ENCODE results near the gene LUZP2. TPM values are rescaled to one million over a fixed set of nuclear protein-coding genes. Genes with fewer than 3 reads are reported as not detected.

Gene LUZP2
- total RNA-seq, 2 donors from 2014 or later, result not detected

GRCh38 chr11:24623121-24623520 lies 126.3 kb downstream of the LUZP2 start:
- DNase-seq, result no peak
- no peak for ATAC-seq
- intact Hi-C loops (cut with DNase I), result no loop called here

DNA sequence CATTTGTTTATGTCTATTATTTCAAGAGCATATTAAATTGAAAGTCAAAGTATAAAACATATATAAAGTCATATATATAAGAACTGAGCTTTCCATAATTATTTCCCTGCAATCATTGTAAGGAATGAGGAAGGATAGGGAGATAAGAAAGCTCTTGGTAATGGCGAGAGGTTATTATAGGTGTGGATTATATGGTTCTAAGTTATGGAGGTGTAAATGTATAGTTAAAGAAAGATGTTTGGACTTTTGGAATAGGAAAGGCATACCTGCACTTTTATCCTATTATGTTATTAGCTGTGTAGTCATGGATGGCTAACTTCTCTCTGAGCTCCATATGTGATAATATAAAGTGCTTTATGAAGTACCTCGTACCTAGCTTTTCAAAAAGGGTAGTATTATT lies 127.6 kb downstream of the LUZP2 start:
- intact Hi-C loops (cut with DNase I), result no loop called here

GRCh38 chr11:24625975-24626374 lies 129.1 kb downstream of the LUZP2 start:
- ATAC-seq (no peak), DNase-seq (no peak)
- intact Hi-C loops (cut with DNase I), result no loop called here

More for the DNA sequence above, 127.6 kb downstream of the LUZP2 start:
- ATAC-seq, result no peak
- DNase-seq, result no peak

- ATAC-seq (no peak), DNase-seq (no peak)
- intact Hi-C loops (cut with DNase I), result no loop called here
Observed at GRCh38 chr11:24628224-24628776, 131.4 kb downstream of the LUZP2 start.

DNA sequence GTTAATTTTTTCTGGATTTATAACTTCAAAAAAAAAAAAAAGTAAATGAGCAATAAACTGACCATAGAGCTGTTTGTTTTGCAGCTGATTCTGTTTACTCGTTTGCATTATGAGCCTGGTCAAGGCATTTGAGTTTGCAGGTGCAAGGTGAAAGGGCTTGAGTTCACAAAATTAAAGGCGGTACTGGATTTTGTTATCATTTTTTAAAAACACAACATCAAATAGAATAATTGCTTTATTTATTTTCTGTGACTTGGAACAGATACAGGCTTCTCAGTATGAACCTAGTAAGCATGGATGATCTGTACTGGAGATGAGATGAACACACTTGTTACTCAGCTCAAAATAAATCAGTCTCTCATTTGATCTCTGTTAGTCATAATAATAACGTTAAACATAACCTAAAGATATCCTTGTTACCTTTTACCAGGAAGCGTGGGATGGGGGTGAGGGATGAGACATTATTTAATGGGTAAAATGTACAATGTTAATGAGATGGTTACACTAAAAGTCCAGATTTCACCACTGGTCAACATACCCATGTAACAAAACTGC lies 137.8 kb downstream of the LUZP2 start:
- intact Hi-C loops (cut with DNase I), result no loop called here
- DNase-seq, result no peak

DNA sequence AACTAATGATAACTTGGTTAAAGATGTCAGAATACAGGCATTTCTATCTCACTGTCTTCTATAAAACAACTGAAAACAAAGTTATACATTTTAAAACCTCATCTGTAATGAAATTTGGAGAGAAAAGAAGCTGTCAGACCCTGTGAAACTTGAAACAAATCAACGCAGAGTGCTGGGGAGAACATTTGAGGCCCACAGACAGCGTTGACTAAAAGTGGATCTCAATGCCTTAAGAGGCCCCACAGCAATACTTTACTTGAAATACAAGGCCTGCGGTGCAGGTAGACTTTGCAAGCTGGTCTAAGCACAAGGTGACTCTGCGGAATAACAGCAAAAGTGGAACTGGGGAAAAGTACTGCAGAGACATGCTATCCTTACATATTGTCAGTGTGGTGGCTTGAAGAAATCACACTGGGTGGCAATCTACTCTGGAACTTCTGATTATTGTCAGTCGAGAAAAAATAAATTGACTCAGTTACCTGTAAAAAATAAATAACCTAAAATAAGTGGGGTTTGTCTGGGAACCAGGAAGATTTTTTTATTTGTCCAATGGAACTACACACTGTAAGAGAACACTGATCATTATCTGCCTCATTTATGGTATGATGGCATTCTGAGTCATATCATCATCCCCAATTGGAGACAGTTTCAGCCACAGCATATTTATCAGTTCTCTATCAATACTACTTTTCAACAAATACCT lies 138.9 kb downstream of the LUZP2 start:
- DNase-seq (no peak), ATAC-seq (no peak)
- intact Hi-C loops (cut with DNase I), result no loop called here

More for the DNA sequence above, 137.8 kb downstream of the LUZP2 start:
- no peak for ATAC-seq

GRCh38 chr11:24636291-24636629 lies 139.4 kb downstream of the LUZP2 start:
- DNase-seq (no peak), ATAC-seq (no peak)
- intact Hi-C loops (cut with DNase I), result no loop called here

GRCh38 chr11:24637520-24637919 lies 140.7 kb downstream of the LUZP2 start:
- intact Hi-C loops (cut with DNase I), result no loop called here
- ATAC-seq, result no peak
- DNase-seq, result no peak

DNA sequence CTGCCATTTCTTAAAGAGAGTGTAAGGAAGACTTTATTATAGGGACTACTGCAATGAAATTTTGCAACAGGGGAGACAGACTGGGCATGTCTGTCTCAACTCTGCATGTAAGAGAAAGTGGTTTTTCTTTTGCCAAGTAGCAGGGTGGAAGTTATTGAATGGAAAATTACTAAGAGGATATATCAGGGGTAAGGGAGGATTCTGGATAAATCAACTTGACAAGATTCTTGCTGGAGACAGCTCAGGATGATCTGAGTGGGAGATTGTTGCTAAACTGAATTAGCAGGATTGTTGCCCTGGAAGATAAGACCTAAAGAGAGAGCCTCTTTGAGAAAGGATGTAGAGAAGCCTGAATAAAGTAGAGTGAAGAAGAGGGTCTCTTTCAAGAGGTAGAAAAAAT lies 145.8 kb downstream of the LUZP2 start:
- ATAC-seq (no peak), DNase-seq (no peak)
- intact Hi-C loops (cut with DNase I), result no loop called here

GRCh38 chr11:24645563-24645962 lies 148.7 kb downstream of the LUZP2 start:
- DNase-seq, result no peak
- intact Hi-C loops (cut with DNase I), result no loop called here
- ATAC-seq, result no peak

DNA sequence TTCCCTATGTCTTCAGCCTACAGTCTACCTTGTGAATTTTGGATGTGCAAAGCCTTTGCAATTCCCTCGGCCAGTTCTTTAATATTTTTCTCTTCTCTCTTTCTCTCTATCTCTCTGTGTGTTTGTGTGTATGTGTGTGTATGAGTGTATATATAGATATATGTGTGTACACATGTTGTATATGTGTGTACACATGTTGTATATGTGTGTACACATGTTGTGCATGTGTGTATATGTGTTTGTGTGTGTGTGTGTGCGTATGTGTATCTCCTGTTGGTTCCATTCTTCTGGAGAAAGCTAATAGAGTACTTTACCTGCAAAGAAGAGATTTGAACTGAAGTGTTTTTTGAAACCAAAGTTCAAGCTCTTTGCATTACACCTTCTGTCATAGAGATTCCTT lies 155.0 kb downstream of the LUZP2 start:
- ATAC-seq (no peak), DNase-seq (no peak)
- intact Hi-C loops (cut with DNase I), result no loop called here

DNA sequence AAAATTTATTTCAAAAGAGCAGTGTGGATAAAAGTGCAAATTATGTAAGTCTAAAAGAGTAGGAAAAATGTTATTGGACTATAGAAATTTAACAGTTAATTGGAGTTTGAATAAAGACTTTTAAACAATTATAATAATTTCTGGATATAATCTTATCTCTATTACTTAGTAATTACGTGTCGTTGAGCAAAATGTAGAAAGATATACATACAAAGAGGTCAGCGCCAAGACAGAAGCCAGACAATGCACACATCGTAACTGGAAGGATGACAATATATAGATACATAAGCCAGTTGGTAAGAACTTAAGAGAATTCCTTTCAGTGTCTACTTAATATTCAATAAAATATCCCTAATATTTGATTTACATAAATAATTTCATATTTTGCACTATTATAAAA lies 157.0 kb downstream of the LUZP2 start:
- intact Hi-C loops (cut with DNase I), result no loop called here
- no peak for DNase-seq
- ATAC-seq, result no peak

DNA sequence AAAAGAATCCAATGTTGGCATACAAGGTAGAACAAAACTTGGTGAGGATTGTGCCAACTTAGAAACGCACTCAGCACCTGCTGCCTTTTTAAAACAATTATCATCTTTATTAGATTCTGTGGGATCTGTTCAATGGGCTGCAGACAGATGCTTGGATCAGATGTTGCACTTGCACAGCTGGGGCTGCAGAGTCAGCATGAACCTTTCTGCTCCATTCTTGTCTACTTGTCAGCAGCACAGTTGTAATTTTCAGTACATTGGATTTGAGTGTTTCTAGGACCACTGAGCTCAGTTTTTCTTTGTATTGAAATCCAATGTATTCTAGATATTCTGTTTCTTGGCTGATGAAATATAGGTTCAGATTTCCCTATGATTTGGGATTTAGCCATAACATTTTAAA lies 164.5 kb downstream of the LUZP2 start:
- intact Hi-C loops (cut with DNase I), result no loop called here
- ATAC-seq (no peak), DNase-seq (no peak)

DNA sequence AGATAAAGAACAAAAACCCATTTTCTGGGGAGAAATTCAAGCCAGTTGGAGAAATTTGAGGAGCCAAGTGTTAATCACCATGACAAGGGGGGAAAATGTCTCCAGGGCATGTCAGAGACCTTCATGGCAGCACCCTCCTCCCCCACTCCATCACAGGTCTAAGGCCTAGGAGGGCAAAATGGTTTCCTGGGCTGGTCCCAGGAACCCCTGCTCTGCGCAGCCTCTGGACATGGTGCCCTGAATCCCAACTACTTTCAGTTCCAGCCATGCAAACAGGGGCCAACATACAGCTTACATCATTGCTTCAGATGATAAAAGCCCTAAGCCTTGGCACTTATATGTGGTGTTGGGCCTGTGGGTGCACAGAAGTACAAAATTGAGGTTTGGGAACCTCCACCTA lies 167.5 kb downstream of the LUZP2 start:
- DNase-seq (no peak), ATAC-seq (no peak)
- intact Hi-C loops (cut with DNase I), result no loop called here

DNA sequence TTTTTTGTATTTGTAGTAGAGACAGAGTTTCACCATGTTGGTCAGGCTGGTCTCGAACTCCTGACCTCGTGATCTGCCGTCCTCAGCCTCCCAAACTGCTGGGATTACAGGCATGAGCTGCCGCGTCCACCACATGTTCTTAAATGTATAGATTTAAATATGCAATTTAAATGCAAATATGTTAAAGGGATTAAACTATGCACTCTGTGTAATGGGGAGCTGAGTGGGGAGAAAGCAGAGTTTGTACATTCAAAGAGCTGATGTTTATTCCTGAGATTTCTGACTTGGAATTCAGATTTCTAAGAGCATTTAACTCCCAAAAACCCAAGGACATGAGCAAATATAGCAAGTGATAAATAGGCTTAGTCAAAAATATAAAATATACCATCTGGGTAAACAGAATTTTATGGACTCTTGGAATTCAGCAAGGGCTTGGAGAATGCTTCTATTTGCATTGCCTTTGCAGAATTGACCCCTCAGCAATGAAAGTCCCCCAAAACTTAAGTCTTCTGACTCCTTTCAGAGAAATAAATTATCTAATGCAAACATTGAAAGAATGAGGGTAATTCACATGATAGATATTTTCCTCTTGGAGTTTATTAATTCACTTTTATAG lies 170.6 kb downstream of the LUZP2 start:
- DNase-seq, result no peak
- no peak for ATAC-seq
- intact Hi-C loops (cut with DNase I), result no loop called here

GRCh38 chr11:24678703-24679348 lies 182.0 kb downstream of the LUZP2 start:
- intact Hi-C loops (cut with DNase I), result no loop called here
- no peak for DNase-seq
- no peak for ATAC-seq

GRCh38 chr11:24679821-24680351 lies 183.0 kb downstream of the LUZP2 start:
- no peak for DNase-seq
- ATAC-seq, result no peak
- intact Hi-C loops (cut with DNase I), result no loop called here

GRCh38 chr11:24683583-24683982 lies 186.7 kb downstream of the LUZP2 start:
- no peak for DNase-seq
- intact Hi-C loops (cut with DNase I), result no loop called here
- no peak for ATAC-seq

DNA sequence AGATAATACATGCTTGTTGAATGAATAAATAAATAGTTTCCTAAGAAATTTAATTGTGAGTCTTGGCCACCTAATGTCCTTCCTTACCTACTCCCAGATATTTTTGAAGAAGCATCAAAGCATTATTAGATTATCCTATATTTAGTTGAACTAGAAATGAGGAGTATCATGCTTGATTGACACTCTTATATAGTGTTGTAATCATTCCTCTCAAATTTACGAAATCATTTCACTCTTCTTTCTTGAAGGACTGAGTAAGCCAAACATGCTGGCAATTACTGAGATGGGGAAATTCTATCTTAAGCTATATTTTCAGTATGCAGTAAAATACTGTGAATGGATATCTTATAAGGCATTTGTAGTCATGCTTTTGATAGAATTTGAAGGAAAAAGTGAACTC lies 189.0 kb downstream of the LUZP2 start:
- intact Hi-C loops (cut with DNase I), result no loop called here
- ATAC-seq (no peak), DNase-seq (no peak)

DNA sequence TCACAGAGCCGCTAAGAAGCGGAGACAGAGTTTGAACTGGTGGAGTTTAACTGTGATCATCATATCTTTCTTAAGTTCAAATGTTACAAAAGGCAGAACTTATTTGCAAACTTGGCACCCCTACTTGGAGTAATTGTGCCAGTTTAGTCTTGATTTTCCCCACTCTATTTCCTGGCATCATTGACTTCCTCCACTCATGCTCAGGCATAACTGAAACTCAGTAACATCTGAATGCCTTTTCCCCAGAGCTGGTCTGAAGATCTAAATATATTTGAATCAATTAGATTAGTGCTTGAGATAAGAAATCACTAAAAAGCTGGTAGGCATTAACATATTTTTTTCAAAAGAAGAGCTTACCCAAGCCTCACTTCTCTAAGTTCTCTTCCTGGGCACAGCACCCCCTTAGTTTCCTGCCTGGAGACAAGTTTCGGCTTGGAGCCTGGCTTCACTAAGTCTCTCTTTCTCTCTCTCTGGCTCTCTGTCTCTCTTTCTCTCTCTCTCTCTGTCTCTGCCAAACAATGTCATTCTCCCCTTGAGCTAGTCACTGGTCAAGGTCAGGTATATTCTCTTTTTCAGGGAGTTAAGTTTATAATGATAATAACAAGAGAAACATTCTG lies 190.8 kb downstream of the LUZP2 start:
- intact Hi-C loops (cut with DNase I), result no loop called here
- ATAC-seq (no peak), DNase-seq (no peak)

Data from left cardiac atrium (tissue), 4 donors.